Right kidney (tissue), 1 donor: ENCODE results near the gene THSD4.
"Not testable (repeated sequence)": the region's sequence is repeated elsewhere in the genome, so short reads cannot be mapped to it uniquely, and the experiment has no call there.

Experiments
- DNase-seq: peaks from one replicate; pipeline ENCODE4 v3.0.0-alpha.2; 2016

THSD4 gene

GRCh38 chr15:71691458-71692417, 576.5 kb downstream of the THSD4 start:
- no peak for DNase-seq

GRCh38 chr15:71697236-71697635, 582.0 kb downstream of the THSD4 start:
- DNase-seq: no peak

- DNase-seq: no peak
Measured at GRCh38 chr15:71698030-71698429, 582.8 kb downstream of the THSD4 start.

- DNase-seq: no peak
Measured at GRCh38 chr15:71698742-71699141, 583.5 kb downstream of the THSD4 start.

GRCh38 chr15:71699977-71700376, 584.7 kb downstream of the THSD4 start:
- no peak for DNase-seq

- no peak for DNase-seq
Measured at GRCh38 chr15:71701808-71702207, 586.5 kb downstream of the THSD4 start.

- DNase-seq: no peak
Measured at GRCh38 chr15:71702496-71702895, 587.2 kb downstream of the THSD4 start.

- DNase-seq: no peak
Measured at GRCh38 chr15:71705151-71705550, 589.9 kb downstream of the THSD4 start.

DNA sequence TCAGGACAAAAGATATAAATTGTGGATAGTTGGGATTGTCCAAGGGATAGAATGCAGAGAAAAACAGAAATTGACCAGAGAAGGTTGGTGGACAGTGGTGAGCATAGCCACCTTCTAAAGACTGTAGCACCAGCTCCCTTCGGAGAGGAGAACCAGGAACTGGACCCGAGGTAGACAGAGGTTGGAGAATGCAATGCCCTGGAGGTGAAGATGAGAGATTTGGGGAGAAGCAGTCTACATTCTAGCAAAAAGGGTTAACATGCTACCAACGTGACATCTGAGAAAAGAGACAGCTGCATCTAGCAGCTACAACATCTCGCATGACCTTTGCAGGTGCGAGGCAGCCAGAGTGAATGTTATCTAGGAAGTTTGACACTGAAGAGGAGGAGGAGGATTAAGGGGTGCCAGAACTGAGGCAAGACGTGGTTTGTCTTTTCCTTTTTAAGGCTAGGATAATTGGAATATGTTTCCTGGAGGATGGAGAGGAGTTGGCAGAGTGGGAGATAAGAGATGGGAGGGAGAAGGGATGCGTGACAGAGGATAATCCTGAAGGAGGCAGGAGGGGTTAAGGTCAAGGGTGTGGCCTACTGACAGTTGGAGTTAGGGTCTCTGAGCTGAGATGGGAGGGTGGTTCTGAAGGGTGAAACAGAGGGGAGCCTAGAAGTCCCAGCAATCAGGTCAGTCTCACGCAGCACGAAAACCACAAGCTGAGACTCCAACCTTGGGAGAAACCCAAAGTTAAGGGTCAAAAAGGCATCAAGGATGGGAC, 591.4 kb downstream of the THSD4 start:
- DNase-seq: no peak

DNA sequence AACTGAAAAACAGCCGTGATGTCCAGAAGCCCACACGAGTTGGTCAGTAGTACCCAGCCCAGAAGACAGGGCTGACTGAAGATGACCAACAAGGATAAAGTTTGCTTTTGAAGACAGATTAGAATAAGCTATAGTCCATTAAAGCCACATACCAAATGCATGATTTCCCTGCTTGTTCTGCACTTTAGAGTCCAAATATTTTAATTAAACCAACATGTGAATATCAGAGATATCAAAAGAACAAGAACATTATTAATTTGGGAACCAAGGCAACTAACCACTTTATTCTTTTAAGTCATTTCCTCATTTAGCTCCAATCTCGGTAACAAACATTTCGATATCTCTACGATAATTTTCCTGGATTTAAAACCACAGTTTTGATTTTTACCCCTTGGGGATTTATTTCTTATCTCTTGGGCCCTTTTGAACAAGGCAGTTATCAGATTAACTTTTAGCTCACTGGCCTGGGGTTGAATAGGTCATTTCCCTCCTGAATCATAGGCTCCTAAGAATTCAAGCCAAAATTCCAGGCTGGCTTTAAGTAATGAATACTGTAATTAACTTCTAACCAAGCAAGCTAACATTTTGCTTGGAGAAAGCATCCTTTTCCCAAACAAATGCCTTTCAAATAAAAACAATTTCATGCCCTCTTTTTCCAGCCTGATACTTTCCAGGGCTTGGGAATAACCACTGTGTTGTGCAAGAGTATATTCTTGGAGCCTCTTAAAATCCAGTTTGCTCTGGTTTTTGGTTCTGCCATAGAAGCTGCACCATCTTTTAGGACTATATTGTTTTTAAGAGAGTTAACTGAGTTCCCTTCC, 592.2 kb downstream of the THSD4 start:
- DNase-seq: no peak

- no peak for DNase-seq
Measured at GRCh38 chr15:71708051-71708429, 592.8 kb downstream of the THSD4 start.

DNA sequence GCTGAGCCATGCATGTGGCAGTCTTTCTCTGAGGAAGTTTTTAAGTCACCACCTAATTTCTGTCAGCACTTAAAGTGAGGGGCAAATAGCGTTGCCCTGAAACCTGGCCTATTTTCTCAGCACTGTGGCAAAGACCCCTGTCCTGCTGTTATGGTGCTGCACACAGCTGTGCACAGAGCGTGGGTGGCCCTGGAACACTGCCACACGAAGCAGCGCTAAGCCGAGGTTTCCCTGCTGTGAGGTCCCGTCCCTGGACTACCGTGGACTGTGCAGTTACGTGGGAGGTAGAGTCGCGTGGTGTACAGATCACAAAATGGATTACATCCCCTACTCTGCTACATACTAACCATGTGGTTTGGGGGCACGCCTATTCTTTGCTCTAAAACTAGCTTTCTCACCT, 593.5 kb downstream of the THSD4 start:
- DNase-seq: no peak

DNA sequence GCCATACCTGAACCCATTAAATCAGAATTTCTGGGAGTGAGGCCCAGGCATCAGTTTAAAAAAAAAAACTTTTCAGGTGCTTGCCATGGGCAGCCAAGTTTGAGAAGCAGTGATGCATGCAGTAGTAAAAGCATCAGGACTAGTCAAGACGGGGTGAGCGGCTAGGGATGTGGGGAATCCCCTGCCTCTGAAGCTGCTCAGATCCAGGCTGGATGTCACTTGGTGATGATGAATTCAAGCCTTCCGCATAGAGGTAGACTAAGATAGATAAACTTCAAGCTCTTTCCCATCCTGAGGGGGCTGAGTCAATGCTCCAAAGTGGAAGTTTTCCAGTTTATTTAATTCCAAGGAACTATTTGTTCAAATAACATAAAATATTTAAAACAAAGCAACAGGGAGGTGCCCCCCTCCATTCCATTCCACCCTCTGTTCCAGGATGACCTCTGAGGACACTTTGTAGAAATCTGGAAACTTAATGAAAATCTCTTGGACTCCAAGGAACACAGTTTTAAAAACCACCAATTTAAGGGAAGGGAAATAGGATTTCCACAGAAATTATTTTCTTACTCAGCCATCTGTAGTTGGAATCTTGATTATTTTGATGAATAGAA, 594.6 kb downstream of the THSD4 start:
- no peak for DNase-seq

DNA sequence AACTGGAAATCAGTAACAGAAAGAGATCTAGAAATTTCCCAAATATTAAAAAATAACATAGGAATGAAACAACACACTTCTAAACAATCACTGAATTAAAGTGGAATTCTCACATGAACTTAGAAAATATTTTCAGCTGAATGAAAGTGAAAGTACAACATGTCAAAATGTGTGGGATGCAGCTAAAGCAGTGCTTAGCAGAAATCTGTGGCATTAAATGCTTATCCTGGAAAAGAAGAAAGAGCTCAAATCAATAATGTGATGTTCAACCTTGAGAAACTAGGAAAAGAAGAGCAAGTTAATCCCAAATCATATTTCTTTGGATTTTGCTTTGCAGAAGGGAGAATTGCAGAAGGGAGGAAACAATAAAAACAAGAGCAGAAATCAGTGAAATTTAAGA, 596.9 kb downstream of the THSD4 start:
- no peak for DNase-seq

- no peak for DNase-seq
Measured at GRCh38 chr15:71713191-71713809, 598.0 kb downstream of the THSD4 start.

DNA sequence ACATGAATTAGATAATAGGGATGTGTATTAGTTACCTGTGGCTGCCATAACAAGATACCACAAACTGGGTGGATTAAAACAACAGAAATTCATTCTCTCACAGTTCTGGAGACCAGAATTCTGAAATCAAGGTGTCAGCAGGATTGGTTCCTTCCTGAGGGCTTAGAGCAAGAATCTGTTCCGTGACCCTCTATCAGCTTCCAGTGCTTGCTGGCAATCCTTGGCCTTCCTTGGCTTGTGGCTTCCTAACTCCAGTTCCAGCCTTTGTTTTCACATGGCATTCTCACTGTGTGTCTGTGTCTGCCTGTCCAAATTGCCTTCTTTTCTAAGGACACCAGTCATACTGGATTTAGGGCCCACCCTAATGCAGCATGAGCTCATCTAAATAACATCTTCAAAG, 600.6 kb downstream of the THSD4 start:
- DNase-seq: no peak

- DNase-seq: no peak
Measured at GRCh38 chr15:71716990-71717389, 601.7 kb downstream of the THSD4 start.

DNA sequence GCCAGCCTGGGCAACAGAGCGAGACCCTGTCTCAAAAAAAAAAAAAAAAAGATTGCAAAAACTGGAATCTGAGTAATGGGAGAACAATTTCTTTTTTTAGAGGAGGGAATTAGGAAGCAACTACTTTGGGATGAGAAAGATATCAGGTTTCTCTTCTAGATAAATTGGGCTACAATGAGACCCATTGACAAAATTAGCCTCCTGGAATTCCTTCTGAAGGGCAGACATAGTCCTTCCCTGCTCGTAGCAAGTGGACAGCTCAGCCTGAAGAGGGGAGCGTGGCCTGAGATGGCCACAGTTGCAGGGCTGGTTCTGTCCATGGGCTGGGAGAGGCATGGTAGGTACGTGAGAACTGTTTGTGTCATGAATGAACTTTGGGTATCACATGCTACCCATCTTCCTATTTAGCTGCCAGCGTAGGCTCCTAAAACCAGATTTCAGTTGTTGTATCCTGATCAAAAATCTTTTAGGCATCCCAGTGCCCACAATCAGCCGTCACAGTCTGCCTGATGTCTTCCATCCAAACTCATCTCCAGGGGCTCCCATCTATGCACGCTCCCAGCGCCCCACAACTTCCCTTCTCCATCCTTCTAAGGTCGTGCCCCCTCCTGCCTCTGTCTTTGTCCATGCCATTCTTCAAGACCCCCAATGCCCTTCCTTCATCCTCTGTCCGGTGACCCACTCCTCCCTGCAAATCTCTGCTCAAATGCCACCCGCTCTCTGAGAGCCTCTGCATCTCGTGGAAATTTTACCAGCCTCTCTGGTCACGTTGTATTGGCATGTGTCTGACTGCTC, 603.0 kb downstream of the THSD4 start:
- no peak for DNase-seq

GRCh38 chr15:71723344-71723743, 608.1 kb downstream of the THSD4 start:
- no peak for DNase-seq

DNA sequence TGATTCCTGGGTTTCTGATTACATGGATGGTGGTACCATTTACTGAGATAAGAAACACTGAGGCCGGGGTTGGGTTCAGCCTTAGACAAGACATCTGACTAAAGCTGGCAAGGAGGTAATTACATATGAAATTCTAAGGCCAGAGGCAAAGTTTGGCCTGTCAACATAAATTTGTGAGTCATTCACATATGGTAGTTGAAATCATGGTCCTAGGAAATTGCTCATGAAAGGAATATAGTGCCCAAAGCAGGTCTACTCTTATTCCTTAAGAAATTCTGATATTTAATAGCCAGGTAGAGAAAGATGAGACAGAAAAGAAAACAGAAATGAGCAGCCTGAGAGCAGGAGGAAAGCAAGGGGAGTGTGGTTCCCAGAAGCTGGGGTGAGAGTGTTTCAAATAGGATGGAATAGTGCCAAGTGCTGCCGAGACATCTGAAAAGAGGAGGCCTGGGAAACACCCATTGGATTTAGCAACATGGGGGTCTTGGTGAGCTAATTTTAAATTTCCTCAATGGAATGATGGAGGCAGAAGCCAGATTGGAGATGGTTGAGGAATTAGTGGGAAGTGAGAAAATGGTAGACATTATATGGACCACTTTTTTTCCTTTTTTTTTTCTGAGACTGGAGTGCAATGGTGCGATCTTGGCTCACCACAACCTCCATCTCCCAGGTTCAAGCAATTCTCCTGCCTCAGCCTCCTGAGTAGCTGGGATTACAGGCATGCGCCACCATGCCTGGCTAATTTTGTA, 610.1 kb downstream of the THSD4 start:
- not testable (repeated sequence) for DNase-seq
